ENCODE data around the gene CAB39L. TPM values are rescaled to one million over a fixed set of nuclear protein-coding genes. Genes with fewer than 3 reads are reported as not detected.

CAB39L gene
- total and polyA plus RNA-seq, 2 donors (not counting 3 experiments of a cell fraction or from before 2014, with no cell fraction given): 3.1 to 7.2 TPM

- POLR2A ChIA-PET: no interaction called here
- dilution Hi-C loops (cut with MboI; ENCODE audit: extremely low pct_ligation_motif_present, low sequenced_read_pairs) (no loop called here), intact Hi-C loops (cut with micrococcal nuclease) (no loop called here)
- Histone ChIP-seq H3K27ac (ENCODE audit: insufficient read depth, low read depth, low read length) (no peak overlapping the region), H3K4me3 (replicated peaks in 1 of 3; ENCODE audit: insufficient read depth in 1 of 3, low read depth in 1 of 3, low read length in 3 of 3) (no peak overlapping the region), H3K27me3 (ENCODE audit: control insufficient read depth in 2 of 2, insufficient read depth in 2 of 2, low read length in 2 of 2) (no peaks in the 10 kb centered on the region), H3K4me2 (ENCODE audit: insufficient read depth, low read length) (no peak overlapping the region), H3K9me1 (replicated peaks; ENCODE audit: control insufficient read depth, extremely low read depth, insufficient read depth, low read length) (no peaks in the 10 kb centered on the region), H3K79me2 (ENCODE audit: control insufficient read depth, insufficient read depth, low read length) (no peaks in the 10 kb centered on the region), H2AFZ (ENCODE audit: low read depth, low read length) (no peak overlapping the region), H4K20me1 (replicated peaks; ENCODE audit: control insufficient read depth, extremely low read depth, insufficient read depth, low read length) (no peaks in the 10 kb centered on the region), H3K4me1 (ENCODE audit: control insufficient read depth, extremely low read depth, insufficient read depth, low read length) (no peaks in the 10 kb centered on the region), H3K9ac (replicated peaks; ENCODE audit: extremely low read depth, insufficient read depth, low read length) (no peak overlapping the region), H3K36me3 (ENCODE audit: control insufficient read depth in 2 of 2, extremely low read depth in 1 of 2, insufficient read depth in 2 of 2, low read length in 2 of 2) (no peaks in the 10 kb centered on the region), H3K9me3 (replicated peaks; ENCODE audit: control insufficient read depth, insufficient read depth, low read length) (no peaks in the 10 kb centered on the region)
- FAIRE-seq: no peak
- BruUV-seq (replicated peaks): no TSS peak
- CTCF ChIA-PET: interaction anchor here (1.3 to 1.4 kb wide), 2 partner anchors 8 to 24 kb away, joined by 3 to 5 read pairs; no protein-coding TSS in a partner anchor
- no peak for DNase-seq (ENCODE audit: low read depth, low spot score)
- TF ChIP-seq EZH2 (IDR thresholded peaks at IDR 0.05; ENCODE audit: borderline replicate concordance, low read depth, low read length, severe bottlenecking) (no peak), GATA2 (IDR thresholded peaks at IDR 0.05; ENCODE audit: insufficient read depth, insufficient read length, low read depth, low read length) (no peak), JUN (IDR thresholded peaks at IDR 0.05; ENCODE audit: borderline replicate concordance, insufficient read depth, insufficient read length, low read depth) (no peak), POLR2AphosphoS5 (IDR thresholded peaks at IDR 0.05; ENCODE audit: insufficient read depth, low read depth, low read length) (no peak), CTCF (IDR thresholded peaks at IDR 0.05; ENCODE audit: extremely low read depth in 1 of 2, insufficient read depth in 1 of 2, low read depth in 1 of 2, low read length in 2 of 2) (no peak), POLR2A (IDR thresholded peaks at IDR 0.05; ENCODE audit: low read depth, low read length) (no peak), MYC (IDR thresholded peaks at IDR 0.05; ENCODE audit: low read depth, low read length) (no peak), MAX (IDR thresholded peaks at IDR 0.05; ENCODE audit: insufficient read depth, insufficient read length) (no peak), FOS (IDR thresholded peaks at IDR 0.05; ENCODE audit: borderline replicate concordance, insufficient read depth, low read length) (no peak)
Observed at GRCh38 chr13:49343731-49344130, 100.1 kb downstream of the CAB39L start.

All from endothelial cell of umbilical vein (primary cell).